ENCODE data around the gene KCNK3. TPM values are rescaled to one million over a fixed set of nuclear protein-coding genes. Genes with fewer than 3 reads are reported as not detected.

Gene KCNK3
- total and polyA plus RNA-seq, 2 of the 13 experiments (the other 11 are each of a cell fraction or from before 2014, with no cell fraction given), result not detected

DNA sequence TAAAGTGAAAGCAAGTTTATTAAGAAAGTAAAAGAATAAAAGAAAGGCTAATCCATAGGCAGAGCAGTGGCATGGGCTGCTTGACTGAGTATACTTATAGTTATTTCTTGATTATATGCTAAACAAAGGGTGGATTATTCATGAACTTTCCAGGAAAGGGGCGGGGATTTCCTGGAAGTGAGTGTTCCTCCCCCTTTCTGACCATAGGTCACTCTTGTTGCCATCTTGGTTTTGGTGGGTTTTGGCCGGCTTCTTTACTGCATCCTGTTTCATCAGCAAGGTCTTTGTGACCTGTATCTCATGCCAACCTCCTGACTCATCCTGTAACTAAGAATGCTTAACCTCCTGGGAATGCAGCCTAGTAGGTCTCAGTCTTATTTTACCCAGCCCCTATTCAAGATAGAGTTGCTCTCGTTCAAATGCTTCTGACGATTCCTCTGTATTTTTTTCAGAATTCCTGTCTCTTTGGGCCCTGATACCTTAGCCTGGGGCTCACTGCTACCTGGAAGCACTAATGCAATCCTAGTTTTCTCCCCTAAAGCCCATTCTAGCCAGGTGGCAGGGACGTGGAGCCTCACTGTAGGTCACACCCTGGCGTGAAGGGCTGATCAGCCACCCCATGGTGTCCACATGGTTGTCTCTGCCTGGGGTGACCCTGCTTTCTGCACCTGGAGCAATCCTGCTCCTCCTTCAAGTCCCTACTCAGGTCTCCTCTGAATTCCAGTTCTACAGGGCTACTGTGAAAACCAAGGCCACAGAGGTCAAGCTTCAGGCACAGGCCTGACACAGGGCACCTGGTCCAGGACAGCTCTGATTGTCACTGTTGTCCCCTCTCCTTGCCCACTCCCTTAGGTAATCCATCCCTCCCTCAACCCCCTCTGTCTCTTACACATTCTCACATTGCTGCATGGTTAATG lies 65.6 kb downstream of the KCNK3 start (continued):
- no peak for TF ChIP-seq ZNF891 (CRISPR knock-in tag; IDR thresholded peaks at IDR 0.05)
- TF ChIP-seq ATM (IDR thresholded peaks at IDR 0.05; ENCODE audit: borderline replicate concordance), result no peak
- no peak for TF ChIP-seq ATF7-NPFF (CRISPR knock-in tag; IDR thresholded peaks at IDR 0.05; ENCODE audit: low read depth)
- TF ChIP-seq ZNF121 (CRISPR knock-in tag; IDR thresholded peaks at IDR 0.05), result no peak
- peak; percentile 42 for TF ChIP-seq SKI (IDR thresholded peaks at IDR 0.05; ENCODE audit: partially characterized antibody)
- TF ChIP-seq PPARG (CRISPR knock-in tag; conservative IDR thresholded peaks at IDR 0.05), result peak; percentile 63
- TF ChIP-seq JUN (CRISPR knock-in tag; IDR thresholded peaks at IDR 0.05), result peak; percentile 63; the same call in 1 of the 2 replicates
- TF ChIP-seq ZNF615 (CRISPR knock-in tag; IDR thresholded peaks at IDR 0.05; ENCODE audit: borderline replicate concordance), result no peak
- no peak for TF ChIP-seq PLRG1 (conservative IDR thresholded peaks at IDR 0.05)
- no peak for TF ChIP-seq ZNF713 (CRISPR knock-in tag; IDR thresholded peaks at IDR 0.05)
- peak; percentile 53 for TF ChIP-seq FOXP4 (CRISPR knock-in tag; IDR thresholded peaks at IDR 0.05)
- TF ChIP-seq, protein P1, sequence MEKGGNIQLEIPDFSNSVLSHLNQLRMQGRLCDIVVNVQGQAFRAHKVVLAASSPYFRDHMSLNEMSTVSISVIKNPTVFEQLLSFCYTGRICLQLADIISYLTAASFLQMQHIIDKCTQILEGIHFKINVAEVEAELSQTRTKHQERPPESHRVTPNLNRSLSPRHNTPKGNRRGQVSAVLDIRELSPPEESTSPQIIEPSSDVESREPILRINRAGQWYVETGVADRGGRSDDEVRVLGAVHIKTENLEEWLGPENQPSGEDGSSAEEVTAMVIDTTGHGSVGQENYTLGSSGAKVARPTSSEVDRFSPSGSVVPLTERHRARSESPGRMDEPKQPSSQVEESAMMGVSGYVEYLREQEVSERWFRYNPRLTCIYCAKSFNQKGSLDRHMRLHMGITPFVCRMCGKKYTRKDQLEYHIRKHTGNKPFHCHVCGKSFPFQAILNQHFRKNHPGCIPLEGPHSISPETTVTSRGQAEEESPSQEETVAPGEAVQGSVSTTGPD (CRISPR knock-in tag; IDR thresholded peaks at IDR 0.05), result no peak
- no peak for TF ChIP-seq GTF2F1 (IDR thresholded peaks at IDR 0.05; ENCODE audit: low read length)
- peak; percentile 38; the same call in 1 of the 2 replicates for TF ChIP-seq PAXIP1 (CRISPR knock-in tag; conservative IDR thresholded peaks at IDR 0.05)
- TF ChIP-seq ZNF317 (CRISPR knock-in tag; IDR thresholded peaks at IDR 0.05), result no peak
- no peak for TF ChIP-seq ZNF441 (CRISPR knock-in tag; IDR thresholded peaks at IDR 0.05; ENCODE audit: borderline replicate concordance)
- peak; percentile 31; the same call in 1 of the 2 replicates for TF ChIP-seq DRAP1 (CRISPR knock-in tag; IDR thresholded peaks at IDR 0.05)
- TF ChIP-seq, protein P2, sequence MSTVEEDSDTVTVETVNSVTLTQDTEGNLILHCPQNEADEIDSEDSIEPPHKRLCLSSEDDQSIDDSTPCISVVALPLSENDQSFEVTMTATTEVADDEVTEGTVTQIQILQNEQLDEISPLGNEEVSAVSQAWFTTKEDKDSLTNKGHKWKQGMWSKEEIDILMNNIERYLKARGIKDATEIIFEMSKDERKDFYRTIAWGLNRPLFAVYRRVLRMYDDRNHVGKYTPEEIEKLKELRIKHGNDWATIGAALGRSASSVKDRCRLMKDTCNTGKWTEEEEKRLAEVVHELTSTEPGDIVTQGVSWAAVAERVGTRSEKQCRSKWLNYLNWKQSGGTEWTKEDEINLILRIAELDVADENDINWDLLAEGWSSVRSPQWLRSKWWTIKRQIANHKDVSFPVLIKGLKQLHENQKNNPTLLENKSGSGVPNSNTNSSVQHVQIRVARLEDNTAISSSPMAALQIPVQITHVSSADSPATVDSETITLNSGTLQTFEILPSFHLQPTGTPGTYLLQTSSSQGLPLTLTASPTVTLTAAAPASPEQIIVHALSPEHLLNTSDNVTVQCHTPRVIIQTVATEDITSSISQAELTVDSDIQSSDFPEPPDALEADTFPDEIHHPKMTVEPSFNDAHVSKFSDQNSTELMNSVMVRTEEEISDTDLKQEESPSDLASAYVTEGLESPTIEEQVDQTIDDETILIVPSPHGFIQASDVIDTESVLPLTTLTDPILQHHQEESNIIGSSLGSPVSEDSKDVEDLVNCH (CRISPR knock-in tag; IDR thresholded peaks at IDR 0.05), result no peak
- no peak for TF ChIP-seq TRIM24 (CRISPR knock-in tag; IDR thresholded peaks at IDR 0.05)
- TF ChIP-seq SNRNP70 (IDR thresholded peaks at IDR 0.05; ENCODE audit: low read depth, low read length), result no peak

All from HepG2 (cell line).